A673 (cell line): ENCODE data around the gene TTLL1.

ENCODE experiments used
- CTCF ChIP-seq: fragments of 300-800, 200-600 bp; sonication (generic); conservative IDR thresholded peaks from 2 replicates; pipeline ENCODE4 v1.5.1; 2017; ENCODE audit warnings: low read depth, mild to moderate bottlenecking, antibody characterized with exemption, low read length, moderate library complexity, mixed read lengths
- EZH2 ChIP-seq: fragments of 200-600 bp; sonication (generic); IDR thresholded peaks from 2 replicates; pipeline ENCODE4 v1.6.1; 2017; ENCODE audit warnings: borderline replicate concordance, low read depth, mild to moderate bottlenecking, mixed read lengths, antibody characterized with exemption, low read length; ENCODE audit not compliant: poor library complexity, severe bottlenecking

GRCh38 chr22:43128116-43128515 lies 38.9 kb upstream of the TTLL1 start:
- TF ChIP-seq EZH2, result no peak
- TF ChIP-seq CTCF, result no peak
